NB4 (cell line): ENCODE data around the gene GRID1.

ENCODE experiments used
- DNase-seq: peaks from one replicate; pipeline ENCODE4 v3.0.0; 2010; ENCODE audit warnings: low read depth
- H3K4me3 ChIP-seq: one replicate; pipeline ENCODE4 v1.5.1; 2011; ENCODE audit warnings: mild to moderate bottlenecking, low read depth, low read length, moderate library complexity
- MYC ChIP-seq: IDR thresholded peaks from 2 replicates; pipeline ENCODE4 v1.6.1; 2011; ENCODE audit warnings: low read depth, low read length
- POLR2A ChIP-seq: IDR thresholded peaks from 2 replicates; pipeline ENCODE4 v1.6.1; 2011; ENCODE audit warnings: mild to moderate bottlenecking; ENCODE audit not compliant: insufficient read length; ENCODE audit errors: extremely low read depth
- TF ChIP-seq, protein P1 (sequence below): IDR thresholded peaks from 2 replicates; pipeline ENCODE4 v1.6.1; 2011; ENCODE audit warnings: low read depth, low read length
- TF ChIP-seq, protein P2 (sequence below): IDR thresholded peaks from one replicate; pipeline ENCODE4 v1.5.1; 2012; ENCODE audit warnings: low read depth, low read length

Gene GRID1

DNA sequence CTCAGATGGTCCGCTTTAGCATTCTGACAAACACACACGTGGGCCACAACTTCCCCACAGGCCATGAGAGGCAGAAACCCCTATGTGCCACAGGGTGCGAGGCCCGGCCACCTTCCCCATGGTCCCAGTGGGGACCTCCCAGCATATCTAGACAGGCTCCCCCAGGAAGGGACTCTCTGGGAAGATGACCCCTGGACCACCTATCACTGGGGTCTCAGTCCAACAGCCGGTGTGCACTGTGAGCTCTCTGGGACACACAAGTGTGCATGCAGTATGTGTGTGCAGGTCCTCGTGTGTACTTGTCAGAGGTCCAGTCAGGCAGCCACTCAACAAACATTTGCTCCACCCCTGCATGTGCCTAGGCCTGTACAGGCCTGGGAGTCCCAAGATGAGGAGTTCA lies 18.7 kb downstream of the GRID1 start:
- H3K4me3 ChIP-seq = no peak overlapping the region
- TF ChIP-seq MYC = no peak
- TF ChIP-seq, protein P1, sequence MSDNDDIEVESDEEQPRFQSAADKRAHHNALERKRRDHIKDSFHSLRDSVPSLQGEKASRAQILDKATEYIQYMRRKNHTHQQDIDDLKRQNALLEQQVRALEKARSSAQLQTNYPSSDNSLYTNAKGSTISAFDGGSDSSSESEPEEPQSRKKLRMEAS = no peak
- TF ChIP-seq POLR2A = no peak
- TF ChIP-seq, protein P2, sequence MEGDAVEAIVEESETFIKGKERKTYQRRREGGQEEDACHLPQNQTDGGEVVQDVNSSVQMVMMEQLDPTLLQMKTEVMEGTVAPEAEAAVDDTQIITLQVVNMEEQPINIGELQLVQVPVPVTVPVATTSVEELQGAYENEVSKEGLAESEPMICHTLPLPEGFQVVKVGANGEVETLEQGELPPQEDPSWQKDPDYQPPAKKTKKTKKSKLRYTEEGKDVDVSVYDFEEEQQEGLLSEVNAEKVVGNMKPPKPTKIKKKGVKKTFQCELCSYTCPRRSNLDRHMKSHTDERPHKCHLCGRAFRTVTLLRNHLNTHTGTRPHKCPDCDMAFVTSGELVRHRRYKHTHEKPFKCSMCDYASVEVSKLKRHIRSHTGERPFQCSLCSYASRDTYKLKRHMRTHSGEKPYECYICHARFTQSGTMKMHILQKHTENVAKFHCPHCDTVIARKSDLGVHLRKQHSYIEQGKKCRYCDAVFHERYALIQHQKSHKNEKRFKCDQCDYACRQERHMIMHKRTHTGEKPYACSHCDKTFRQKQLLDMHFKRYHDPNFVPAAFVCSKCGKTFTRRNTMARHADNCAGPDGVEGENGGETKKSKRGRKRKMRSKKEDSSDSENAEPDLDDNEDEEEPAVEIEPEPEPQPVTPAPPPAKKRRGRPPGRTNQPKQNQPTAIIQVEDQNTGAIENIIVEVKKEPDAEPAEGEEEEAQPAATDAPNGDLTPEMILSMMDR = no peak
- no peak for DNase-seq

DNA sequence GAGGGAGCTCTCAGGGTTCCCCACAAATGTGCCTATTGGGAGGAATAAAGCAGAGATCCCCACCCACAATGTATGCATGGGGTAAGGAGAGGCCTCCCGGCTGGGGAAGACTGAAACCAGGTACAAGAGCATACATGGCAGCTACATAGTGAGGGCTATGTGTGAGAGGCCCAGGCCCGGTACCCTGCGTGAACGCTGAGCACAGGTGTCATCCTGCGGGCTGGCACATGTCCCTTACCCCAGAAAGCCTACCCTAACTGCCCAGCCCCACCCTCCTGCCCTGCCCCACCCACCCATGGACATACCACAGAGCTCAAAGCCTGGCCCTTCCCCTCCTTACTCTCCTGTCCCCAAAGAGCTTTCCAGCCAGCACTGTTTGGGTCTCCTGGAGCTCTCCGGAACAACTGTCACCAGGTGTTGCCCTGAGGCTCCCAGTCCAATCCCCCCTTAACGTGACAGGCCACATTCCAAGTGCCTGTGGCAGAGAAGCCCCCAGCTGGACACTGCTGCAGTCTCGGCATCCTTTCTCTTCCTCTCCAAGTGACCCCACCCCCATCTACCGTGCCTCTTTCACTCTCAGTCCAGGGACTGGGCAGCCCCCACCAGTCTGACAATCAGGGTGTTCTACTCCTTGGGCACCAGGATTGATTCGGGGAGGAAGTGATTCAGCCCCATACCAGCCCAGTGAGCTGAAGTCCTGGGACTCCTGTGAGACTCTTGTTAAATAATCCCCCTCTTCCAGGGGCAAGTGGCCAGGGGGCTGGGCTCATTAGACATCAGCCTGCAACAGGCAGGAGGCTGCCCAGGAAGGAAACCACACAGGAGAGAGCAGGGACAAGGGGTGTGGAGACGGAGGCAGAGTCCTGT lies 19.6 kb downstream of the GRID1 start:
- TF ChIP-seq, protein P1 = no peak
- TF ChIP-seq, protein P2 = no peak
- no peak for TF ChIP-seq POLR2A
- no peak for TF ChIP-seq MYC
- no peak for DNase-seq
- H3K4me3 ChIP-seq = no peak overlapping the region

DNA sequence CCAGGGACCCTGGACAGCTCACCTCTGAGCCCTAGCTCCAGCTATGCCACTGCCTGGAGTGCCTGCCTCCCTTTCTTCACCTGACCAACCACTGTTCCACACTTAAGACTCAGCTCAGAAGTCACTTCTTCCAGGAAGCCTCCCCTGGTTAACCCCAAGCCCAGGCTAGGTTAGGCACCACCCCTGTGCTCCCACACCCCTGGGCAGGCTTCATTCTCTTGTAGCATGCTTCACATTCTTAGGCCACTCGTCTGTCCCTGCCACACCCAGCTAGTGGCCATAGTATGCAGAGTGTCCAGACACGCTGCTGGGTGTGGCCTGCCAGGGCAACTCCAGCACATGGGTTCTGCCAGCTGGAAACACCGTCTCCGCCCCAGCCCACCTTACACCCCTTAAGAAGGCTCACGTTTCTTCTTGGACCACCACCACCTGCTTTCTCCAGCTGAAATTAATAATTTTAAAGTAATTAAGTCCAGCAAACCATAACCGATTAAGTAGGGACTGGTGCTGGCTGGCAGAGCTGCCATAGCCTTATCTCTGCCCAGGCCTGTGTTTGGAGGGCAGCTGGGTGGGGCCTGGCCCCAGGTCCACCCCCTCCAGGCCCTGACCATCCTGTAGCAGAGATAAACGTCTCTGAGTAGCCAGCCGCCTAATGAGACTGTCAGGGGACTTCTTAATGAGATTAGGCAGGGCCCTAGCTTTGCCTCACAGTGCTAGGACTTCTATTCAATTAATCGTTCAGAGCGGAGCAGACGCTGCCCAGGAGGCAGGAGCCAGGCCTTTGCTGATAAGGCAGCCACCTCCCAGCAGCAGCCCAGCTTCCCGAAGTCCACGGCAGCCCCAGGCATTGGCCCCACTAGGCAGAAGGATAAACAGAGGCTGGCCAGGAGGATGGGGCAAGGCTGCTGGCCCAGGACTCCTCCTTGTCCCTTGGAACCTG lies 20.5 kb downstream of the GRID1 start:
- TF ChIP-seq, protein P1 = no peak
- no peak for DNase-seq
- no peak overlapping the region for H3K4me3 ChIP-seq

DNA sequence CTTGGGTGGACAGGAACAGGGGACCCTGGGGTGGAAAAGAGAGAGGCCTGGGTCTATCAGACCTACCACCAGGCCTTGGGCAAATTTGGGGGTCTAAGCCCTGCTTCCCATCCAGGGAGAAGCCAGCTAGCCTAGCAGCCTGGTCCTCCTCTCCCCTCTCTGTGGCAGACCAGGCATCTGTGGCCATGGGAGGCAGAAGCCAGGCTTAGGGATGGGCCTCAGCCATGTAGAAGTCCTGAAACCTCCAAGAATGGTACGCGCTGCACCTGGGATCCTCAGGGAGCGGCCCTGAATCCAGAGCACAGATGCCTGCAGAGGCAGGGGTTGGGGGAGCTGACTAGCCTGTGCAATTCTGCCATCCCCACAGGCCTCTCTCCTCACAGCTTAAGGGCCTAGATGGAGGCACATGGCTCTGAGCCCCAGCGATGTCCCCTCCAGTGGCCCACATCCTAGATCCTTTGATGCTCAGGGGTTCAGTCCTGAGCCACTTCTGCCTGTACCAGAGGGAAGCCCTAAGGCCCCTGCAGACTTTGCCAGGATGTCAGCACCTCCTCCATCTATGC lies 21.2 kb downstream of the GRID1 start:
- TF ChIP-seq MYC = no peak
- TF ChIP-seq, protein P2 = no peak
- TF ChIP-seq POLR2A = no peak
- TF ChIP-seq, protein P1 = no peak
- no peak for DNase-seq

DNA sequence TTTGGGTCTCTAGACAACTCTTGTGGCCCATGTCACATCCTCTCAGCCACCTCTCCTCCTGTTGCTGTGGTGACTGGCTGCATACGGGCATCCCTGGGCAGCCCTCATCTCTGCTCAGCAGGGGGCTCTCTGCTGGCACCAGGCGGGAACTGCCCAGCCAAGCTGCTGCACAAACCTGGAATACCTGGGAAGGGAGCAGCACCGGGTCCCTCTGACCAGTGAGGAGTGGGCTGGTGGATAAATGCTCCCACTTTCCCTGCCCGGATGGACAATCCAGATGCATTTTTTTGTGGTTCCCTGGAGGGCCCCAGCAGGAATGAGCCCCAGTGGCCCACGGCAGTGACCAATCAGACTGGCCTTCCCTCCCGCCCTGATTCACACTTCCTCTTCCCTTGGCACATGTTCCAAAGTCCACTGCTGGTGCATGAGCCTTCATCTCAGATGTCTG lies 21.9 kb downstream of the GRID1 start:
- peak; percentile 28 for DNase-seq

More for the DNA sequence above, 21.2 kb downstream of the GRID1 start:
- no peak overlapping the region for H3K4me3 ChIP-seq

More for the DNA sequence above, 21.9 kb downstream of the GRID1 start:
- no peak overlapping the region for H3K4me3 ChIP-seq
- no peak for TF ChIP-seq MYC
- no peak for TF ChIP-seq POLR2A
- TF ChIP-seq, protein P2 = no peak
- TF ChIP-seq, protein P1 = 0 out of 2 replicates have a peak, but pooled peaks have one; percentile 30
